ENCODE data around the gene ADIPOR2. TPM values are rescaled to one million over a fixed set of nuclear protein-coding genes. Genes with fewer than 3 reads are reported as not detected.

ADIPOR2 gene
- total and polyA plus RNA-seq, 2 donors (not counting 1 experiment from before 2014, with no cell fraction given): 43.1 to 46.1 TPM

GRCh38 chr12:1650978-1651361 is 39.9 kb upstream of the ADIPOR2 start:
- Histone ChIP-seq H3K4me2 (ENCODE audit: extremely low read depth, insufficient read depth, low read length) (no peak overlapping the region), H3K4me3 (replicated peaks in 1 of 4; ENCODE audit: control extremely low read depth in 1 of 4, insufficient read depth in 1 of 4, low read depth in 3 of 4, low read length in 4 of 4) (no peak overlapping the region), H3K27ac (ENCODE audit: insufficient read depth, low read length) (no peak overlapping the region), H4K20me1 (ENCODE audit: control insufficient read depth, extremely low read depth, insufficient read depth, low read length) (no peaks in the 10 kb centered on the region), H3K4me1 (ENCODE audit: control insufficient read depth, extremely low read depth, insufficient read depth, low read length) (no peaks in the 10 kb centered on the region), H3K27me3 (ENCODE audit: control insufficient read depth, insufficient read depth, low read length) (no peaks in the 10 kb centered on the region), H3K9ac (ENCODE audit: insufficient read depth, low read length) (no peak overlapping the region), H3K79me2 (ENCODE audit: control insufficient read depth, insufficient read depth, low read length) (peaks cover under 1% of the 10 kb centered on the region), H3K36me3 (ENCODE audit: control insufficient read depth, insufficient read depth, low read length) (peaks cover 11% of the 10 kb centered on the region), H3K9me3 (ENCODE audit: control insufficient read depth, insufficient read depth, low read depth, low read length) (no peaks in the 10 kb centered on the region), H2AFZ (ENCODE audit: low read length) (no peak overlapping the region)
- DNase-seq (ENCODE audit: low read depth in 2 of 2): no peak
- TF ChIP-seq EZH2 (IDR thresholded peaks at IDR 0.05; ENCODE audit: low read length, missing control alignments) (no peak), CTCF (conservative IDR thresholded peaks at IDR 0.05 in 1 of 2, IDR thresholded peaks at IDR 0.05 in 1 of 2; ENCODE audit: low read depth in 1 of 2, low read length in 2 of 2) (no peak)

- H2AFZ ChIP-seq (ENCODE audit: low read length): no peak overlapping the region
- peaks cover 8% of the 10 kb centered on the region for H3K36me3 ChIP-seq (ENCODE audit: control insufficient read depth, insufficient read depth, low read length)
- no peaks in the 10 kb centered on the region for H4K20me1 ChIP-seq (ENCODE audit: control insufficient read depth, extremely low read depth, insufficient read depth, low read length)
- DNase-seq (ENCODE audit: low read depth in 2 of 2): no peak
- no peak overlapping the region for H3K4me3 ChIP-seq (replicated peaks in 1 of 4; ENCODE audit: control extremely low read depth in 1 of 4, insufficient read depth in 1 of 4, low read depth in 3 of 4, low read length in 4 of 4)
- TF ChIP-seq EZH2 (IDR thresholded peaks at IDR 0.05; ENCODE audit: low read length, missing control alignments) (no peak), CTCF (conservative IDR thresholded peaks at IDR 0.05 in 1 of 2, IDR thresholded peaks at IDR 0.05 in 1 of 2; ENCODE audit: low read depth in 1 of 2, low read length in 2 of 2) (no peak)
- no peaks in the 10 kb centered on the region for H3K4me1 ChIP-seq (ENCODE audit: control insufficient read depth, extremely low read depth, insufficient read depth, low read length)
- H3K79me2 ChIP-seq (ENCODE audit: control insufficient read depth, insufficient read depth, low read length): no peaks in the 10 kb centered on the region
- no peak overlapping the region for H3K4me2 ChIP-seq (ENCODE audit: extremely low read depth, insufficient read depth, low read length)
- H3K27me3 ChIP-seq (ENCODE audit: control insufficient read depth, insufficient read depth, low read length): no peaks in the 10 kb centered on the region
- H3K27ac ChIP-seq (ENCODE audit: insufficient read depth, low read length): no peak overlapping the region
- no peaks in the 10 kb centered on the region for H3K9me3 ChIP-seq (ENCODE audit: control insufficient read depth, insufficient read depth, low read depth, low read length)
- H3K9ac ChIP-seq (ENCODE audit: insufficient read depth, low read length): no peak overlapping the region
Observed at GRCh38 chr12:1651946-1652345, 38.9 kb upstream of the ADIPOR2 start.

GRCh38 chr12:1655225-1655788 is 35.6 kb upstream of the ADIPOR2 start:
- Histone ChIP-seq H3K4me2 (ENCODE audit: extremely low read depth, insufficient read depth, low read length) (no peak overlapping the region), H2AFZ (ENCODE audit: low read length) (no peak overlapping the region), H3K27ac (ENCODE audit: insufficient read depth, low read length) (no peak overlapping the region)

More at GRCh38 chr12:1655225-1655788, 35.6 kb upstream of the ADIPOR2 start:
- H3K9ac ChIP-seq (ENCODE audit: insufficient read depth, low read length): no peak overlapping the region
- H3K36me3 ChIP-seq (ENCODE audit: control insufficient read depth, insufficient read depth, low read length): peaks cover 2% of the 10 kb centered on the region
- TF ChIP-seq EZH2 (IDR thresholded peaks at IDR 0.05; ENCODE audit: low read length, missing control alignments) (no peak), CTCF (conservative IDR thresholded peaks at IDR 0.05 in 1 of 2, IDR thresholded peaks at IDR 0.05 in 1 of 2; ENCODE audit: low read depth in 1 of 2, low read length in 2 of 2) (no peak)
- no peaks in the 10 kb centered on the region for H3K27me3 ChIP-seq (ENCODE audit: control insufficient read depth, insufficient read depth, low read length)
- no peaks in the 10 kb centered on the region for H3K9me3 ChIP-seq (ENCODE audit: control insufficient read depth, insufficient read depth, low read depth, low read length)
- H4K20me1 ChIP-seq (ENCODE audit: control insufficient read depth, extremely low read depth, insufficient read depth, low read length): no peaks in the 10 kb centered on the region
- H3K4me1 ChIP-seq (ENCODE audit: control insufficient read depth, extremely low read depth, insufficient read depth, low read length): no peaks in the 10 kb centered on the region
- no peak overlapping the region for H3K4me3 ChIP-seq (replicated peaks in 1 of 4; ENCODE audit: control extremely low read depth in 1 of 4, insufficient read depth in 1 of 4, low read depth in 3 of 4, low read length in 4 of 4)
- no peaks in the 10 kb centered on the region for H3K79me2 ChIP-seq (ENCODE audit: control insufficient read depth, insufficient read depth, low read length)
- DNase-seq (ENCODE audit: low read depth in 2 of 2): no peak

Data from fibroblast of lung (primary cell).